Central memory CD8-positive, alpha-beta T cell (primary cell): ENCODE results near the gene CDH23.
A peak's percentile ranks its signal among the peaks of the same experiment; 100 is the strongest.

Source experiments
- ATAC-seq: fragments of 150-1000 bp; cut with Tn5 transposase; replicated peaks from 2 replicates; pipeline ENCODE4 v1.10.0; 2022; ENCODE audit warnings: mild to moderate bottlenecking, moderate FRiP score, moderate number of reproducible peaks; ENCODE audit not compliant: poor library complexity, severe bottlenecking; ENCODE audit errors: extremely low read depth
- DNase-seq, 2 donors: peaks; one replicate each; pipeline ENCODE4 v3.0.0; 2021; ENCODE audit warnings: low spot score in 2 of 2
- H3K27ac Mint-ChIP-seq: one replicate; pipeline ENCODE4 v1.8.0; 2022; ENCODE audit warnings: low read depth, mild to moderate bottlenecking, moderate library complexity, mixed read lengths
- H3K27me3 Mint-ChIP-seq: one replicate; pipeline ENCODE4 v1.8.0; 2022; ENCODE audit warnings: mixed read lengths
- H3K36me3 Mint-ChIP-seq: one replicate; pipeline ENCODE4 v1.8.0; 2022; ENCODE audit warnings: mild to moderate bottlenecking, moderate library complexity, mixed read lengths; ENCODE audit not compliant: insufficient read depth
- H3K4me1 Mint-ChIP-seq: one replicate; pipeline ENCODE4 v1.8.0; 2022; ENCODE audit warnings: mixed read lengths
- H3K4me3 Mint-ChIP-seq: one replicate; pipeline ENCODE4 v1.8.0; 2022; ENCODE audit warnings: mild to moderate bottlenecking, moderate library complexity, mixed read lengths
- H3K9me3 Mint-ChIP-seq: one replicate; pipeline ENCODE4 v1.8.0; 2022; ENCODE audit warnings: mixed read lengths

CDH23 gene

GRCh38 chr10:71666639-71667386 is 270.1 kb downstream of the CDH23 start:
- H3K4me1 Mint-ChIP-seq: peaks cover 9% of the 10 kb centered on the region
- DNase-seq: no peak
- no peak overlapping the region for H3K4me3 Mint-ChIP-seq
- no peak for ATAC-seq
- H3K27me3 Mint-ChIP-seq: peaks cover 18% of the 10 kb centered on the region
- H3K27ac Mint-ChIP-seq: peak overlapping the region; percentile 29
- no peaks in the 10 kb centered on the region for H3K9me3 Mint-ChIP-seq
- no peaks in the 10 kb centered on the region for H3K36me3 Mint-ChIP-seq

GRCh38 chr10:71667387-71667752 is 270.6 kb downstream of the CDH23 start:
- no peak overlapping the region for H3K4me3 Mint-ChIP-seq
- H3K4me1 Mint-ChIP-seq: peaks cover 9% of the 10 kb centered on the region
- H3K9me3 Mint-ChIP-seq: no peaks in the 10 kb centered on the region
- DNase-seq (no peak), ATAC-seq (no peak)
- no peaks in the 10 kb centered on the region for H3K36me3 Mint-ChIP-seq
- peaks cover 15% of the 10 kb centered on the region for H3K27me3 Mint-ChIP-seq
- peak overlapping the region; percentile 29 for H3K27ac Mint-ChIP-seq

- Mint-ChIP-seq H3K36me3 (no peaks in the 10 kb centered on the region), H3K4me1 (peaks cover 5% of the 10 kb centered on the region), H3K9me3 (no peaks in the 10 kb centered on the region), H3K4me3 (no peak overlapping the region), H3K27me3 (peaks cover 3% of the 10 kb centered on the region), H3K27ac (no peak overlapping the region)
- no peak for DNase-seq
- ATAC-seq: no peak
Observed at GRCh38 chr10:71671994-71672946, 275.6 kb downstream of the CDH23 start.

- Mint-ChIP-seq H3K4me3 (no peak overlapping the region), H3K9me3 (no peaks in the 10 kb centered on the region), H3K4me1 (no peaks in the 10 kb centered on the region), H3K36me3 (no peaks in the 10 kb centered on the region), H3K27me3 (peaks cover 12% of the 10 kb centered on the region), H3K27ac (no peak overlapping the region)
- ATAC-seq (no peak), DNase-seq (no peak)
Observed at GRCh38 chr10:71675295-71675970, 278.7 kb downstream of the CDH23 start.

- ATAC-seq: no peak
- Mint-ChIP-seq H3K27ac (no peak overlapping the region), H3K4me1 (no peaks in the 10 kb centered on the region), H3K27me3 (peaks cover 12% of the 10 kb centered on the region), H3K36me3 (no peaks in the 10 kb centered on the region), H3K4me3 (no peak overlapping the region), H3K9me3 (no peaks in the 10 kb centered on the region)
- no peak for DNase-seq
Observed at GRCh38 chr10:71677261-71677660, 280.5 kb downstream of the CDH23 start.

- H3K36me3 Mint-ChIP-seq: no peaks in the 10 kb centered on the region
- no peak for ATAC-seq
- H3K27ac Mint-ChIP-seq: no peak overlapping the region
- H3K27me3 Mint-ChIP-seq: peaks cover 12% of the 10 kb centered on the region
- H3K4me3 Mint-ChIP-seq: no peak overlapping the region
- no peaks in the 10 kb centered on the region for H3K9me3 Mint-ChIP-seq
- no peak for DNase-seq
- H3K4me1 Mint-ChIP-seq: no peaks in the 10 kb centered on the region
Observed at GRCh38 chr10:71678057-71678805, 281.5 kb downstream of the CDH23 start.

- no peak for ATAC-seq
- H3K4me3 Mint-ChIP-seq: no peak overlapping the region
Observed at GRCh38 chr10:71679425-71679824, 282.7 kb downstream of the CDH23 start.

GRCh38 chr10:71681977-71682376 is 285.3 kb downstream of the CDH23 start:
- Mint-ChIP-seq H3K4me1 (no peaks in the 10 kb centered on the region), H3K27ac (no peak overlapping the region), H3K36me3 (no peaks in the 10 kb centered on the region), H3K27me3 (peaks cover 11% of the 10 kb centered on the region), H3K9me3 (no peaks in the 10 kb centered on the region), H3K4me3 (no peak overlapping the region)
- DNase-seq (no peak), ATAC-seq (no peak)

More at GRCh38 chr10:71679425-71679824, 282.7 kb downstream of the CDH23 start:
- Mint-ChIP-seq H3K4me1 (no peaks in the 10 kb centered on the region), H3K9me3 (no peaks in the 10 kb centered on the region), H3K27me3 (peaks cover 12% of the 10 kb centered on the region), H3K27ac (no peak overlapping the region), H3K36me3 (no peaks in the 10 kb centered on the region)
- DNase-seq: no peak

- H3K27ac Mint-ChIP-seq: no peak overlapping the region
- H3K27me3 Mint-ChIP-seq: no peaks in the 10 kb centered on the region
- peaks cover 5% of the 10 kb centered on the region for H3K36me3 Mint-ChIP-seq
- H3K4me3 Mint-ChIP-seq: no peak overlapping the region
- ATAC-seq: no peak
- H3K4me1 Mint-ChIP-seq: peaks cover 5% of the 10 kb centered on the region
- peaks cover 4% of the 10 kb centered on the region for H3K9me3 Mint-ChIP-seq
- no peak for DNase-seq
Observed at GRCh38 chr10:71683301-71683700, 286.6 kb downstream of the CDH23 start.

- H3K36me3 Mint-ChIP-seq: peaks cover 7% of the 10 kb centered on the region
- DNase-seq (no peak), ATAC-seq (no peak)
- peaks cover 6% of the 10 kb centered on the region for H3K9me3 Mint-ChIP-seq
- H3K4me3 Mint-ChIP-seq: no peak overlapping the region
- no peak overlapping the region for H3K27ac Mint-ChIP-seq
- no peaks in the 10 kb centered on the region for H3K27me3 Mint-ChIP-seq
- peaks cover 7% of the 10 kb centered on the region for H3K4me1 Mint-ChIP-seq
Observed at GRCh38 chr10:71684356-71685173, 287.8 kb downstream of the CDH23 start.

GRCh38 chr10:71685554-71686232 is 289.0 kb downstream of the CDH23 start:
- H3K4me1 Mint-ChIP-seq: peaks cover 7% of the 10 kb centered on the region
- H3K27me3 Mint-ChIP-seq: no peaks in the 10 kb centered on the region
- H3K36me3 Mint-ChIP-seq: peaks cover 7% of the 10 kb centered on the region
- H3K9me3 Mint-ChIP-seq: peaks cover 6% of the 10 kb centered on the region
- H3K27ac Mint-ChIP-seq: no peak overlapping the region
- H3K4me3 Mint-ChIP-seq: no peak overlapping the region
- DNase-seq (no peak), ATAC-seq (no peak)
